IMR-90 (cell line): ENCODE measurements around the gene TSPAN16. TPM values are rescaled to one million over a fixed set of nuclear protein-coding genes. Genes with fewer than 3 reads are reported as not detected.

Source experiments
- ATAC-seq: fragments of 200-7000 bp; cut with Tn5 transposase; 2 replicates; pipeline ENCODE4 v1.9.1; 2020; ENCODE audit warnings: low read depth, mild to moderate bottlenecking, moderate library complexity
- BruUV-seq: library from RNA; stranded (reverse); fragments of 400-500 nt; replicated peaks from 2 replicates; lab custom pipeline; 2021; lab: Mats Ljungman, UMichigan
- CTCF ChIA-PET: fragments of 300-600 bp; formaldehyde crosslinking; extraction: SDS; loops from one replicate; lab custom pipeline; 2021; ENCODE audit warnings: antibody characterized with exemption; lab: Yijun Ruan, JAX
- POLR2A ChIA-PET: fragments of 300-600 bp; sonication (Branson Sonifier 250); formaldehyde crosslinking; loops from one replicate; lab custom pipeline; 2022; ENCODE audit warnings: antibody characterized with exemption; ENCODE audit not compliant: unreplicated experiment; lab: Charles Lee
- DNase-seq: peaks from one replicate; pipeline ENCODE4 v3.0.0; 2013
- H2AFZ ChIP-seq: replicated peaks from 2 replicates; pipeline ENCODE3; 2013; ENCODE audit warnings: low read length, mild to moderate bottlenecking; ENCODE audit not compliant: poor library complexity
- H2AK5ac ChIP-seq: 2 replicates; pipeline ENCODE4 v1.6.1; 2013; ENCODE audit warnings: low read depth, low read length, inconsistent platforms
- H2AK9ac ChIP-seq: replicated peaks from 2 replicates; pipeline ENCODE3; 2013; ENCODE audit warnings: mild to moderate bottlenecking, low read depth, low read length, moderate library complexity; ENCODE audit not compliant: poor library complexity
- H2BK120ac ChIP-seq: 2 replicates; pipeline ENCODE4 v1.6.1; 2013; ENCODE audit warnings: low read depth, low read length, inconsistent platforms
- H2BK15ac ChIP-seq: 3 replicates; pipeline ENCODE4 v1.6.1; 2013; ENCODE audit warnings: low read depth, low read length, inconsistent platforms
- H2BK20ac ChIP-seq: 2 replicates; pipeline ENCODE4 v1.6.1; 2013; ENCODE audit warnings: low read depth, mild to moderate bottlenecking, inconsistent platforms, low read length, moderate library complexity
- H2BK5ac ChIP-seq: 2 replicates; pipeline ENCODE4 v1.6.1; 2013; ENCODE audit warnings: mild to moderate bottlenecking, low read depth, low read length, inconsistent platforms; ENCODE audit not compliant: poor library complexity, severe bottlenecking
- H3K14ac ChIP-seq: replicated peaks from 2 replicates; pipeline ENCODE4 v1.6.1; 2013; ENCODE audit warnings: low read depth, low read length, inconsistent platforms
- H3K18ac ChIP-seq: 2 replicates; pipeline ENCODE4 v1.6.1; 2013; ENCODE audit warnings: low read depth, low read length, control low read depth
- H3K23ac ChIP-seq: 2 replicates; pipeline ENCODE4 v1.6.1; 2013; ENCODE audit warnings: low read depth, low read length, inconsistent platforms
- H3K27ac ChIP-seq: 2 replicates; pipeline ENCODE4 v1.5.1; 2013; ENCODE audit warnings: mild to moderate bottlenecking, control low read depth, low read length; ENCODE audit not compliant: insufficient read depth
- H3K27me3 ChIP-seq: 2 replicates; pipeline ENCODE4 v1.6.1; 2013; ENCODE audit warnings: low read length; ENCODE audit not compliant: control insufficient read depth, insufficient read depth
- H3K36me3 ChIP-seq: 2 replicates; pipeline ENCODE4 v1.6.1; 2013; ENCODE audit warnings: low read length, mixed read lengths; ENCODE audit not compliant: control insufficient read depth, insufficient read depth
- H3K4ac ChIP-seq: 2 replicates; pipeline ENCODE4 v1.6.1; 2013; ENCODE audit warnings: low read depth, low read length, inconsistent platforms
- H3K4me1 ChIP-seq: 2 replicates; pipeline ENCODE4 v1.6.1; 2013; ENCODE audit warnings: low read length, mixed read lengths; ENCODE audit not compliant: control insufficient read depth, insufficient read depth
- H3K4me2 ChIP-seq: 2 replicates; pipeline ENCODE4 v1.6.1; 2013; ENCODE audit warnings: low read depth, mild to moderate bottlenecking, control low read depth, low read length, moderate library complexity
- H3K4me3 ChIP-seq: 2 replicates; pipeline ENCODE4 v1.5.1; 2013; ENCODE audit warnings: low read depth, mild to moderate bottlenecking, control low read depth, low read length, moderate library complexity; ENCODE audit not compliant: insufficient read depth
- H3K56ac ChIP-seq: 2 replicates; pipeline ENCODE4 v1.6.1; 2013; ENCODE audit warnings: low read length, inconsistent platforms; ENCODE audit not compliant: insufficient read depth; ENCODE audit errors: extremely low read depth
- H3K79me1 ChIP-seq, 2 experiments: 2 replicates each; pipeline ENCODE4 v1.6.1; 2013; ENCODE audit warnings: low read length in 2 of 2, inconsistent platforms in 1 of 2, low read depth in 1 of 2
- H3K9ac ChIP-seq: 2 replicates; pipeline ENCODE4 v1.6.1; 2013; ENCODE audit warnings: low read depth, low read length, control low read depth
- H3K9me1 ChIP-seq: 2 replicates; pipeline ENCODE4 v1.6.1; 2013; ENCODE audit warnings: low read length, inconsistent platforms; ENCODE audit not compliant: insufficient read depth
- H3K9me3 ChIP-seq: 2 replicates; pipeline ENCODE4 v1.6.1; 2013; ENCODE audit warnings: low read length; ENCODE audit not compliant: control insufficient read depth, insufficient read depth
- H4K20me1 ChIP-seq: 2 replicates; pipeline ENCODE4 v1.6.1; 2013; ENCODE audit warnings: low read length, inconsistent platforms; ENCODE audit not compliant: insufficient read depth
- H4K5ac ChIP-seq: 2 replicates; pipeline ENCODE4 v1.6.1; 2013; ENCODE audit warnings: mild to moderate bottlenecking, low read depth, low read length, control low read depth
- H4K8ac ChIP-seq, 2 experiments: 2 replicates each; pipeline ENCODE4 v1.6.1; 2013; ENCODE audit warnings: low read depth in 2 of 2, low read length in 2 of 2, control low read depth in 1 of 2, inconsistent platforms in 1 of 2
- H4K91ac ChIP-seq: 2 replicates; pipeline ENCODE4 v1.6.1; 2013; ENCODE audit warnings: low read depth, low read length, inconsistent platforms; ENCODE audit not compliant: insufficient read depth
- CEBPB ChIP-seq: IDR thresholded peaks from 2 replicates; pipeline ENCODE4 v1.6.1; 2012; ENCODE audit warnings: low read depth, low read length, improper control_type of control experiment
- CHD1 ChIP-seq: IDR thresholded peaks from 2 replicates; pipeline ENCODE4 v1.6.1; 2012; ENCODE audit warnings: low read depth, low read length, improper control_type of control experiment
- FOS ChIP-seq: fragments of 150-350 bp; IDR thresholded peaks from 2 replicates; pipeline ENCODE4 v1.6.1; 2016; ENCODE audit warnings: low read depth, low read length
- MAFK ChIP-seq: IDR thresholded peaks from 2 replicates; pipeline ENCODE4 v1.6.1; 2012; ENCODE audit warnings: low read depth, low read length, improper control_type of control experiment
- MXI1 ChIP-seq: IDR thresholded peaks from 2 replicates; pipeline ENCODE4 v1.6.1; 2012; ENCODE audit warnings: low read depth, mild to moderate bottlenecking, low read length, moderate library complexity, borderline replicate concordance
- RAD21 ChIP-seq: IDR thresholded peaks from 2 replicates; pipeline ENCODE4 v1.6.1; 2012; ENCODE audit warnings: low read length, improper control_type of control experiment
- RCOR1 ChIP-seq: IDR thresholded peaks from 2 replicates; pipeline ENCODE4 v1.6.1; 2012; ENCODE audit warnings: mild to moderate bottlenecking, low read length, improper control_type of control experiment; ENCODE audit not compliant: insufficient replicate concordance
- RFX5 ChIP-seq: IDR thresholded peaks from 2 replicates; pipeline ENCODE4 v1.8.0; 2012; ENCODE audit warnings: low read depth, mild to moderate bottlenecking, low read length, moderate library complexity
- SMC3 ChIP-seq: fragments of 150-350 bp; IDR thresholded peaks from 2 replicates; pipeline ENCODE4 v1.6.1; 2016; ENCODE audit warnings: low read depth, mild to moderate bottlenecking, antibody characterized with exemption, low read length, moderate library complexity
- WGBS, 2 experiments: methylation state at CpG; one replicate each; pipeline versions ENCODE4 v1.1.5 to v1.1.7; 2013; ENCODE audit warnings: missing lambda C conversion rate in 2 of 2; ENCODE audit not compliant: insufficient read length in 1 of 2; ENCODE audit errors: extremely low coverage in 2 of 2; 5-methylcytosine and 5-hydroxymethylcytosine counted together
- dilution Hi-C: fragments of 300-500 bp; cut with HindIII; formaldehyde crosslinking; loops from one replicate; pipeline ENCODE4 v1.14.3; 2018; ENCODE audit warnings: low sequenced_read_pairs; ENCODE audit not compliant: unreplicated experiment
- in situ Hi-C: fragments of 300-500 bp; cut with MboI; formaldehyde crosslinking; loops from 3 replicates; pipeline ENCODE4 v1.14.3; 2019; ENCODE audit warnings: low sequenced_read_pairs, inconsistent platforms, mixed read lengths
- intact Hi-C: fragments of 100-400 bp; cut with micrococcal nuclease; formaldehyde crosslinking; loops from 2 replicates; pipeline ENCODE4 v1.10.0; 2022
- polyA plus RNA-seq, 3 experiments: library from polyadenylated mRNA; depleted of rRNA; stranded (reverse); fragments of >200 nt; gene quantifications; 2 replicates each; pipeline ENCODE4 v1.2.3, GENCODE V29; 2012; ENCODE audit warnings: low replicate concordance in 1 of 3
- total RNA-seq: library from RNA; depleted of rRNA; stranded (reverse); fragments of >200 nt; gene quantifications from 2 replicates; pipeline ENCODE4 v1.2.3, GENCODE V29; 2012
- TF ChIP-seq, protein P1 (sequence below): fragments of 150-350 bp; IDR thresholded peaks from 2 replicates; pipeline ENCODE4 v1.6.1; 2017; ENCODE audit warnings: mild to moderate bottlenecking, antibody characterized with exemption, low read length, low read depth
- TF ChIP-seq, protein P2 (sequence below): fragments of 150-350 bp; IDR thresholded peaks from 2 replicates; pipeline ENCODE4 v1.6.1; 2016; ENCODE audit warnings: low read depth, mild to moderate bottlenecking, low read length, moderate library complexity, borderline replicate concordance
- TF ChIP-seq, protein P3 (sequence below): conservative IDR thresholded peaks from 2 replicates; pipeline ENCODE4 v1.5.1; 2012; ENCODE audit warnings: mild to moderate bottlenecking, low read depth, low read length, improper control_type of control experiment

The TSPAN16 gene
- total and polyA plus RNA-seq, 2 of the 4 experiments (the other 2 are of a cell fraction): not detected

DNA sequence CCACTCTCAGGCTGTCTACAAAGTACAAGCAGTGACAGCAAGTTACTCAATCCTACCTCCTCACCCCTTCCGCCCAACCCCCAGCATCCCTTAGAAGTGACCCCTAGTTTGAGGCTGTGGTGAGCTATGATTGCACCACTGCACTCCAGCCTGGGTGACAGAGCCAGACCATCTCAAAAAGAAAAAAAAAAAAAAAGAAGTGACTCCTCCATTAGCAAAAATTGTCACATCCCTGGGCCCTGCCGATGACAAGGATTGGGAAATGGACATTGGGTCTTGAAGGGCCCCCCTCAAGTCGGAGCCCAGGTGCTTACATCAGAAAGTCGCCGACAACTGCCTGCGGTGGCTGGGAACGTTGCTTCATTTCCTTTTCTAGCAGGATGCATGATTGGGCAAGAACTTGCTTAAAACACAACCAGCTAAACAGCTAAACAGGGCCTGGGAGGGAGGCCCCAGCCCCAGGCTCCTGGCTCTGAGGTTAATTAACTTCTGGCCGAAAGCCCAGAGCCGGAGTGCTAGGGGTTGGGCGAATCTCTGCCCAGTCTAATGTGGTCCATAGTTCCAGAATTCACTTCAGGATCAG is 28.2 kb downstream of the TSPAN16 start (continued):
- no peak for TF ChIP-seq MXI1

DNA sequence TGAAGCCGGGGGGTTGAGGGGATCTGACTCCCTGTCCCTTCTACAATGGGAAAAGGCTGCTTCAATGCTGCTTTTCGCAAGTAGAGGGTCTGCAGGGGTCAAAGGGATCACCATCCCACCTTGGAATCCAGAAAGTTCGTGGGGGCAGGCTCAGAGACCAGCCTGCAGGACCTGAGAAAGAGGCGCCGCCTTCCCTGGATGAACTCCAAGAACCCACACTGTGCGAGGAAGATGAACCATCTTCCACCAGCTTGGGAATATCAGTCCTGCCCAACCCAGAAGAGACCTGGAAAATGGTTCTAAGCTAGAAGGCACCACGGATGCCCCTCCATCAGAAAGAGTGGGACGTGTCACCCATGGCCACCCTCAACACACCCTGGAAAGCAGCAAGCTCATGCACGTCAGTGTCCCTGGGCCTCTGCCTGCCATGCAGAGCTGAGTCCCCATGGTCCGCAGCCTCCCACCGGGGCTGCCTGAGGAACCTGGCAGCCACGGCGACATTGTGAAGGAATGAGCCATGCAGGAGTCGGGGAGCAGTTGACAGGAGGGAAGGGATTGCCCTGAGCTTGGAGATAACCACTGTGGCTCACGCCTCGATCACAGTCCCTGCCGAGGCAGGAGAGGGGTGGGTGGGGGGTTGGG is 28.9 kb downstream of the TSPAN16 start:
- in situ Hi-C loops (no loop called here), intact Hi-C loops (loop anchor here (1.0 kb wide), 1 partner anchor 14 kb away; the partner anchor contains the start of gene RAB3D), dilution Hi-C loops (no loop called here)
- H3K9ac ChIP-seq: no peak overlapping the region
- no peak overlapping the region for H3K56ac ChIP-seq
- CTCF ChIA-PET: no interaction called here
- peak overlapping the region; percentile 34 for H2AK9ac ChIP-seq
- peaks cover 10% of the 10 kb centered on the region for H3K9me1 ChIP-seq
- no TSS peak for BruUV-seq
- peak overlapping the region; percentile 67 for H2BK20ac ChIP-seq
- WGBS, 2 experiments: 51% methylated on average over 4 of the region's 17 CpGs; no CpG with 5 or more reads in 1 of the 2 experiments
- H3K79me1 ChIP-seq: no peaks in the 10 kb centered on the region
- H2BK5ac ChIP-seq: no peak overlapping the region
- no peaks in the 10 kb centered on the region for H3K27me3 ChIP-seq
- peak overlapping the region; percentile 35; the same call in 1 of the 3 replicates for H2BK15ac ChIP-seq
- H4K5ac ChIP-seq: no peak overlapping the region
- peak overlapping the region; percentile 80 for H3K14ac ChIP-seq
- ATAC-seq: no peak
- H4K20me1 ChIP-seq: no peaks in the 10 kb centered on the region
- peak overlapping the region in 1 of 2 experiments; percentile 39; a peak in 1 of 4 replicates for H4K8ac ChIP-seq
- peak overlapping the region; percentile 38 for H2AFZ ChIP-seq
- DNase-seq: no peak
- peak overlapping the region; percentile 63 for H2BK120ac ChIP-seq
- peak overlapping the region; percentile 74; the same call in 1 of the 2 replicates for H4K91ac ChIP-seq
- POLR2A ChIA-PET: no interaction called here
- peak overlapping the region; percentile 84 for H3K4ac ChIP-seq
- peak overlapping the region; percentile 7; the same call in 1 of the 2 replicates for H3K4me2 ChIP-seq
- H3K9me3 ChIP-seq: no peaks in the 10 kb centered on the region
- peak overlapping the region; percentile 8; the same call in 1 of the 2 replicates for H3K27ac ChIP-seq
- H3K36me3 ChIP-seq: peaks cover 7% of the 10 kb centered on the region; the same call in 1 of the 2 replicates
- H3K23ac ChIP-seq: no peak overlapping the region
- H3K18ac ChIP-seq: no peak overlapping the region
- H3K4me1 ChIP-seq: peaks cover 12% of the 10 kb centered on the region
- peak overlapping the region; percentile 84 for H2AK5ac ChIP-seq
- no peak overlapping the region for H3K4me3 ChIP-seq
- TF ChIP-seq CHD1 (no peak), MAFK (no peak), RCOR1 (no peak), CEBPB (no peak), SMC3 (no peak), RAD21 (no peak), RFX5 (no peak), FOS (no peak)
- TF ChIP-seq, protein P1, sequence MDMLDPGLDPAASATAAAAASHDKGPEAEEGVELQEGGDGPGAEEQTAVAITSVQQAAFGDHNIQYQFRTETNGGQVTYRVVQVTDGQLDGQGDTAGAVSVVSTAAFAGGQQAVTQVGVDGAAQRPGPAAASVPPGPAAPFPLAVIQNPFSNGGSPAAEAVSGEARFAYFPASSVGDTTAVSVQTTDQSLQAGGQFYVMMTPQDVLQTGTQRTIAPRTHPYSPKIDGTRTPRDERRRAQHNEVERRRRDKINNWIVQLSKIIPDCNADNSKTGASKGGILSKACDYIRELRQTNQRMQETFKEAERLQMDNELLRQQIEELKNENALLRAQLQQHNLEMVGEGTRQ: no peak
- TF ChIP-seq, protein P2, sequence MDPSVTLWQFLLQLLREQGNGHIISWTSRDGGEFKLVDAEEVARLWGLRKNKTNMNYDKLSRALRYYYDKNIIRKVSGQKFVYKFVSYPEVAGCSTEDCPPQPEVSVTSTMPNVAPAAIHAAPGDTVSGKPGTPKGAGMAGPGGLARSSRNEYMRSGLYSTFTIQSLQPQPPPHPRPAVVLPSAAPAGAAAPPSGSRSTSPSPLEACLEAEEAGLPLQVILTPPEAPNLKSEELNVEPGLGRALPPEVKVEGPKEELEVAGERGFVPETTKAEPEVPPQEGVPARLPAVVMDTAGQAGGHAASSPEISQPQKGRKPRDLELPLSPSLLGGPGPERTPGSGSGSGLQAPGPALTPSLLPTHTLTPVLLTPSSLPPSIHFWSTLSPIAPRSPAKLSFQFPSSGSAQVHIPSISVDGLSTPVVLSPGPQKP: no peak
- TF ChIP-seq, protein P3, sequence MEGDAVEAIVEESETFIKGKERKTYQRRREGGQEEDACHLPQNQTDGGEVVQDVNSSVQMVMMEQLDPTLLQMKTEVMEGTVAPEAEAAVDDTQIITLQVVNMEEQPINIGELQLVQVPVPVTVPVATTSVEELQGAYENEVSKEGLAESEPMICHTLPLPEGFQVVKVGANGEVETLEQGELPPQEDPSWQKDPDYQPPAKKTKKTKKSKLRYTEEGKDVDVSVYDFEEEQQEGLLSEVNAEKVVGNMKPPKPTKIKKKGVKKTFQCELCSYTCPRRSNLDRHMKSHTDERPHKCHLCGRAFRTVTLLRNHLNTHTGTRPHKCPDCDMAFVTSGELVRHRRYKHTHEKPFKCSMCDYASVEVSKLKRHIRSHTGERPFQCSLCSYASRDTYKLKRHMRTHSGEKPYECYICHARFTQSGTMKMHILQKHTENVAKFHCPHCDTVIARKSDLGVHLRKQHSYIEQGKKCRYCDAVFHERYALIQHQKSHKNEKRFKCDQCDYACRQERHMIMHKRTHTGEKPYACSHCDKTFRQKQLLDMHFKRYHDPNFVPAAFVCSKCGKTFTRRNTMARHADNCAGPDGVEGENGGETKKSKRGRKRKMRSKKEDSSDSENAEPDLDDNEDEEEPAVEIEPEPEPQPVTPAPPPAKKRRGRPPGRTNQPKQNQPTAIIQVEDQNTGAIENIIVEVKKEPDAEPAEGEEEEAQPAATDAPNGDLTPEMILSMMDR: no peak
